COLO829 (cell line): ENCODE measurements around the gene NXF1.
"Not testable (repeated sequence)": the region's sequence is repeated elsewhere in the genome, so short reads cannot be mapped to it uniquely, and the experiment has no call there.

Source experiments
- DNase-seq: peaks from one replicate; pipeline ENCODE4 v3.0.0; 2012; ENCODE audit warnings: low spot score

The NXF1 gene

DNA sequence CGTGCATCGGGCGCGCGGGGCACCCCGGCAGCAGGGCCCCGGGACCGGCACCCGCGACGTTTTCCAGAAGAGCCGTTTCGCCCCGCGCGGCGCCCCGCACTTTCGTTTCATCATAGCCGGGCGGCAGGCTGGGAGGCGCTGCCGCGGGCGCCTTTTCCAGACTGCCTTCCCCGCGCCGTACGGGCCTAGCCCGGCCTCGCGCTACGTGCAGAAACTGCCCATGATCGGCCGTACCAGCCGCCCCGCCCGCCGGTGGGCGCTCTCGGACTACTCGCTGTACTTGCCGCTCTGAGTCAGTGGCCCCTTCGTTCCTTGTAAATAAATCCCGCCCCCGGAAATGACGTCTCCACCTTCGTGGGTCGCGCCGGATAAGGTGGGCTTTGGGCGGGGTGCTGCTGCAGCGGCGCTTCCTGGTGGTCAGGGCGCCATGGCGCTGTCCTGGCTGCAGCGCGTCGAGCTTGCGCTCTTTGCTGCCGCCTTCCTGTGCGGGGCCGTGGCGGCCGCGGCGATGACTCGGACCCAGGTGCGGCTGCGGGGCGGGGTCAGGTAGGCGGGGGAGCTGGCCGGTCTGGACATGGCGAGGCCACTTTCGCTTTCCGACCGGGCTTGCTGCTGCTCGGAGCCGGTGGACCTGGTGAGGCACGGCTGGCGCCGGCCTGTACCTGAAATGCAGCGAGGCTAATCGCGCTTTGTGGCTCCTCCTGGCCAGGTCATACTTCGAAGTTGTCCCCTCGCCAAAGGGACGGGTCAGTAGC, 18.1 kb downstream of the NXF1 start, which contains the start of gene TMEM179B:
Gene TMEM179B (plus strand): TSS at position 398 of the 755 bp plus-strand sequence. CDS start 30 bp downstream, at position 428.
- DNase-seq, result peak; percentile 90

DNA sequence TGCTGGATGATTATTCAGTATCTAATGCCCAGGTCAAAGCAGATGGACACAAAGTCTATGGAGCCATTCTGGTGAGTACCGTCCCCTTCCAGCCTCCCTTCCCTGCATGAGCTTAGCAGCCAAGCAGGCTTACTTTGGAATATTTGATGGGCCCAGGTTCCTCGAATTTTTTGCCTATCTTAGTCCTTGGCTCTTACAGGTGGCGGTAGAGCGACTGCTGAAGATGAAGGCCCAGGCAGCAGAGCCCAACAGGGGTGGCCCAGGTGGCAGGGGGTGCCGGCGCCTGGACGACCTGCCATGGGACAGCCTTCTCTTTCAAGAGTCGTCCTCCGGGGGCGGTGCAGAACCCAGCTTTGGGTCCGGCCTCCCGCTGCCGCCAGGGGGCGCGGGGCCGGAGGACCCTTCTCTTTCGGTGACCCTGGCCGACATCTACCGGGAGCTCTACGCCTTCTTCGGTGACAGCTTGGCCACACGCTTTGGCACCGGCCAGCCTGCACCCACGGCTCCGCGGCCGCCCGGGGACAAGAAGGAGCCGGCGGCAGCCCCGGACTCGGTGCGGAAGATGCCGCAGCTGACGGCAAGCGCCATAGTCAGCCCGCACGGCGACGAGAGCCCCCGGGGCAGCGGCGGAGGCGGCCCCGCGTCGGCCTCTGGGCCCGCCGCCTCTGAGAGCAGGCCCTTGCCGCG, 18.8 kb downstream of the NXF1 start:
- peak; percentile 62 for DNase-seq

- DNase-seq, result no peak
Measured at GRCh38 chr11:62782753-62783152, 22.5 kb downstream of the NXF1 start.

GRCh38 chr11:62778441-62778840, 26.8 kb downstream of the NXF1 start:
- no peak for DNase-seq

GRCh38 chr11:62777389-62777788, 27.9 kb downstream of the NXF1 start:
- DNase-seq, result no peak

- no peak for DNase-seq
Measured at GRCh38 chr11:62775646-62776045, 29.6 kb downstream of the NXF1 start.

- DNase-seq, result no peak
Measured at GRCh38 chr11:62774407-62774806, 30.8 kb downstream of the NXF1 start.

GRCh38 chr11:62771144-62772021, 33.9 kb downstream of the NXF1 start, which contains the start of gene TAF6L:
TSS of gene TAF6L (plus strand) at chr11:62771396. CDS start at chr11:62775784, 4,388 bp downstream.
- peak; percentile 97 for DNase-seq

- no peak for DNase-seq
Measured at GRCh38 chr11:62770778-62771143, 34.5 kb downstream of the NXF1 start.

DNA sequence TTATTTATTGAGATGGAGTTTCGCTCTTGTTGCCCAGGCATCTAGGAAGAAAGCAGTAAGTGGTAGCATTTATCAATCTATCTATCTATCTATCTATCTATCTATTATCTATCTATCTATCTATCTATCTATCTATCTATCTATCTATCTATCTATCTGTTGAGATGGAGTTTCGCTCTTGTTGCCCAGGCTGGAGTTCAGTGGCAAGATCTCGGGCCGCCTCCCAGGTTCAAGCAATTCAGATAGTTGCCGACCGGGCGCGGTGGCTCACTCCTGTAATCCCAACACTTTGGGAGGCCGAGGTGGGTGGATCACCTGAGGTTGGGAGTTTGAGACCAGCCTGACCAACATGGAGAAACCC, 44.4 kb downstream of the NXF1 start:
- not testable (repeated sequence) for DNase-seq

GRCh38 chr11:62757846-62758788, 47.1 kb downstream of the NXF1 start:
- no peak for DNase-seq

DNA sequence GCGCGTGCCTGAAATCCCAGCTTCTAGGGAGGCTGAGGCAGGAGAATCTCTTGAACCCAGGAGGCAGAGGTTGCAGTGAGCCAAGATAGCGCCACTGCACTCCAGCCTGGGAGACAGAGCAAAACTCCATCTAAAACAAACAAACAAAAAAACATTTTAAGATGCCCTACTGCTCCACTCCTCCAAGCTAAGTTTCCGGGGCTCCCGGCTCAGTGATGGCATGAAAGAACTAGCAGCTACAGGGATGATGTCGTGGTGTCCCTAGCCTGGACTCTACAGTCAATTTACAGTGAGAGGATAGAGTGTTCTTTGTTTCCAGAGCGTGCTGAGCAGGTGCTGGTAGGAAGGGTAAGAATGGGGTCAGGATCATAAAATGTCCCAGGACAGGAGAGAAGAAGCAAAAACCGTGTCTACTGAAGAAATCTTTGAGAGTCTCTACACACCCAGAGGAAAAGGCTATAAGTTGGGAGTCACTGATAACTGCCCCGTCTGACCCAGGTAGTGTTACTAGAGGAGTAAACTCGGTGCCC, 50.1 kb downstream of the NXF1 start:
- DNase-seq, result no peak

GRCh38 chr11:62753736-62754603, 51.3 kb downstream of the NXF1 start, which contains the start of gene ZBTB3:
TSS of gene ZBTB3 (minus strand) at chr11:62754160. CDS start at chr11:62753664, 496 bp downstream.
- DNase-seq, result peak; percentile 98

DNA sequence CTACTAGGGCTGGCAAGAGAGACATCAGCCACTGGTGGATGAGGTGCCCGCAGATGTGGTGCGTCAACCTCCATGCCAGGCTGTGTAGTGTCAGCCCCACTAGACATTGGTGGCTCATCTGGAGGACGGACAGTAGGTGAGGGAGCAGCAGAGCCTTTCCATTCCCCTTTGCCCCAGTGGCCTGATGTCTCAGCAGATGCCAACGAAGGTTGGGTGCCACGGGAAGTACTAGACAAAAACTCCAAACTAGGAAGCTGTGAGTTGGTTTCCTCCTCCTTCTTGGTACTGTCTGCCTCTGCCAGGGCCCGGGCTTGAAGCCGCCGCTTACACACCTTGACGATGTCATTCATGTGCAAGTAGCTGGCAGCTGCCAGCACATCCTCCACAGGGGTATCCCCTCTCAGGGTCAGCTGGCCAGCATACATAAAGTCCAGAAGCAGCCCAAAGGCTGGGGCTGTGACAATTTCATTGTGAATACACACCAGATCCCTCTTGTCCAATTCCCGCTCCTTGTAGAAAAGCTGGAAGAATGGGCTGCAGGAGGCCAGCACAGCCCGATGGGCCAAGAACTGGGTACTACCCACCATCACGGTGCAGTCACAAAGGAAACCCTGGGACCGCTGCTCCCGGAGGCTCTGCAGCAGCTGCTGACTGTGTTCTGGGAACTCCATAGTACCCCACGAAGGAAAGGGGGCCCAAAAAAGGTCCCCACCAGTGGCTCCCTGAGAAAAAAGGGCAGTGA, 52.1 kb downstream of the NXF1 start:
- no peak for DNase-seq

- no peak for DNase-seq
Measured at GRCh38 chr11:62752177-62752785, 53.0 kb downstream of the NXF1 start.

- not testable (repeated sequence) for DNase-seq
Measured at GRCh38 chr11:62749931-62750330, 55.3 kb downstream of the NXF1 start.

- DNase-seq, result peak; percentile 94
Measured at GRCh38 chr11:62747475-62748160, 57.6 kb downstream of the NXF1 start.
